HUES48 (cell line): Measurements from ENCODE around the gene C11orf91.
"Not testable (repeated sequence)": the region's sequence is repeated elsewhere in the genome, so short reads cannot be mapped to it uniquely, and the experiment has no call there.

Experiments used
- H3K27ac ChIP-seq: one replicate; pipeline ENCODE4 v1.7.0; 2013; ENCODE audit warnings: low read depth, low read length, inconsistent platforms
- H3K27me3 ChIP-seq: 2 replicates; pipeline ENCODE4 v1.6.1; 2013; ENCODE audit warnings: mild to moderate bottlenecking, low read length; ENCODE audit not compliant: control insufficient read depth, insufficient read depth
- H3K36me3 ChIP-seq: 2 replicates; pipeline ENCODE4 v1.6.1; 2013; ENCODE audit warnings: low read length; ENCODE audit not compliant: control insufficient read depth, insufficient read depth
- H3K4me1 ChIP-seq: 2 replicates; pipeline ENCODE4 v1.6.1; 2013; ENCODE audit warnings: mild to moderate bottlenecking, low read length; ENCODE audit not compliant: control insufficient read depth, insufficient read depth
- H3K4me3 ChIP-seq: 2 replicates; pipeline ENCODE4 v1.5.1; 2013; ENCODE audit warnings: mild to moderate bottlenecking, low read depth, low read length
- H3K9ac ChIP-seq: 2 replicates; pipeline ENCODE4 v1.6.1; 2013; ENCODE audit warnings: mild to moderate bottlenecking, low read depth, low read length, moderate library complexity
- H3K9me3 ChIP-seq: 2 replicates; pipeline ENCODE4 v1.6.1; 2013; ENCODE audit warnings: low read length; ENCODE audit not compliant: control insufficient read depth, insufficient read depth

Gene C11orf91

DNA sequence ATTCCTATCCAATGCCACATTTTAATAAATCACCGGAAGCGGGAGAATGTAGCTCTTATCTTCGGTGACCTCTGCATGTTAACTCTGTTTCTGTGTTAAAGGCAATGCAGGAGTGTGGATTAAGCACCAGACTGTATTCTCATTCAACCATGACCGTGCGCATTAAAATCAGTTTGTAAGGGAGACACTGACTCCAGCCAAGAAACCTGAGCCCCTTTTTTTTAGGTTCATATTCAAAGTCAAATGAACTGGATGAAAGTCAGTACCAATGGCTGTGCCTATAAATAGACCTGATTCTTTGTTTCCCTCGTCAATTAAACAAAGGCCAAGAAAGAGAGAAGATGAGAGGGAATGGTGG is 32.2 kb downstream of the C11orf91 start:
- Histone ChIP-seq H3K9me3 (0 out of 2 replicates have a peak, but pooled peaks cover 3% of the 10 kb centered on the region), H3K36me3 (no peaks in the 10 kb centered on the region), H3K9ac (no peak overlapping the region), H3K4me1 (peaks cover 25% of the 10 kb centered on the region), H3K27me3 (no peaks in the 10 kb centered on the region), H3K27ac (peak overlapping the region; percentile 72), H3K4me3 (0 out of 2 replicates have a peak overlapping the region, but pooled peaks have one; percentile 13)

DNA sequence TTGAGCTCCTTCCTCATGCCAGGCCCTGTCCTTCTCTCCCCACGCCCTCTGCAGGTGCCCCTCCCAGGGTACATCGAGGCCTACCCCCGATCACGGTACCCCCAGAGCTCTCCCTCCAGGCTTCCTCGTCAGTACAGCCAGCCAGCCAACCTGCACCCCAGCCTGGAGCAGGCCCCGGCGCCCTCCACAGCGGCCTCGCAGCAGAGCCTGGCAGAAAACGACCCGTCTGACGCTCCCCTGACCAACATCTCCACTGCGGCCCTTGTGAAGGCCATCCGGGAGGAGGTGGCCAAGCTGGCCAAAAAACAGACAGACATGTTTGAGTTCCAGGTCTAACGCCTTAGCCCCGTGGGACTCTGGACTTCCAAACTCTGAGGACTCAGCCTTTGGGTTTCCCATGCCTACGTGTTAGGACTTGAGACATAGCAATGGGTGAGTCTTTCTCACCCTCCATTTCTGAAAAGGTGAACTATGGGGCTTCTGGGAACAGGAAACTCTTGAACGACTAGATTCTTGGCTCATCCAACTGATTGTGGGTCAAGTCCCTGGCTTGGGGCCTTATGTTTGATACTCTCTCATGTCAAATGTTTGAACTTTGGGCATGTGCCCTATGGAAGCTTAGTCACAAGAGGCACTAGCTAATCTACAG is 32.7 kb downstream of the C11orf91 start:
- Histone ChIP-seq H3K4me3 (no peak overlapping the region), H3K27ac (peak overlapping the region; percentile 36), H3K36me3 (no peaks in the 10 kb centered on the region), H3K9ac (no peak overlapping the region), H3K9me3 (0 out of 2 replicates have a peak, but pooled peaks cover 3% of the 10 kb centered on the region), H3K27me3 (no peaks in the 10 kb centered on the region), H3K4me1 (peaks cover 25% of the 10 kb centered on the region)

DNA sequence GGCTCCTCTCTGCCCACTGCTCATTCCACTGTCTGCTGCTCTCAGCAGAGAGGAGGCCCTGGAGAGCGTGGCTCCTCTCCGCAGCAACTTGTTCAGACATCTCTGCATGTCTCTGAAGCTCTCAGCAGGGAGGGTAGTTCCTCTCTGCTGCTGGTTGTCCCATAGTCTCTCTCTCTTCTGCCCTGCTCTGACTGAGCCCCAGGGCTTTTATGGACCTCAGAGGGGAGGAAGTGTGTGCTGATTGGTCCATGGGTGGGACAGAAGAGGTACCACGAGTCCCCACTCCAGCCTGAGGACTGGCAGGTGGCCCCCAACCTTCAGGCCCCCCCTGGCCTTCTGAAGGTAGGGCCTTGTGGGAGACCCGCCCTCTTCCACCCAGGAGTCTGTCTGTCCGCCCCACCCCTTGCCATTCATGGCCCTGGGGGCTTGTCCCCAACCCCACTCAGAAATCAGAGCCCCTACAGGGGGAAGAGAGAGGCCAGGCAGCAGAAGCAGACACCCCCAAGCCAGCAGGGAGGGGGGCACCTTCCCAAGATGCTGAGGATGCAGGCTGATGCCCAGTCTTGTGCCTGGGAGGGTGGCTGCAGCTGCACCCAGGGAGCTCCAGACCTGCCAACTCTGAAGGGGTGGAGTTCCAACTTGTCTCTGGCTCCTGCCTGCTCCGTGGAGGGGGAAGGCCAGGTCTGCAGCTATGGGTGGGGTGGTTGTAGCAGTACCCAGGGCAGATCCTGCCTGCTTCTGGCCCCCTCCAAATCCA is 35.1 kb downstream of the C11orf91 start:
- H3K4me1 ChIP-seq = peaks cover 37% of the 10 kb centered on the region
- no peak overlapping the region for H3K27ac ChIP-seq
- H3K9me3 ChIP-seq = 0 out of 2 replicates have a peak, but pooled peaks cover 3% of the 10 kb centered on the region
- H3K9ac ChIP-seq = no peak overlapping the region
- no peaks in the 10 kb centered on the region for H3K36me3 ChIP-seq
- H3K27me3 ChIP-seq = no peaks in the 10 kb centered on the region
- no peak overlapping the region for H3K4me3 ChIP-seq

GRCh38 chr11:33664827-33665226 is 35.8 kb downstream of the C11orf91 start:
- H3K9ac ChIP-seq = no peak overlapping the region

DNA sequence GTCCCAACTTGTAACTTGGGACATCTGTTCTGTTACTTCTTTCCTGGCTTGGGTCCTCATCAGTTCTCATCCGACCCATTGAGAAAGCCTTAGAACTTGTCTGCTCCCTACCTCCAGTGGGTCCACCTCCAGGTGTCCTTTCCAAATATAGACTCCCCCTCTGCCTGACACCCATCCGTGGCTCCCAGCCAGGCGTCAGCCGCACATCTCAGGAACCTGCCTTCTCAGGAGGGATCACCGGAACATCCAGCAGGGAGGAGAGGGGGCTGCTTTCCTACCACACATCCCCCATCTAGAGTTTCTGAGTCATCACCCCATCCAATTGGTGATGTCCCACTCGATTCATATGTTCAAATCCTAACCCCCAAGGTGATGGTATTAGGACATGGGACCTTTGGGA is 36.5 kb downstream of the C11orf91 start:
- no peaks in the 10 kb centered on the region for H3K36me3 ChIP-seq
- no peak overlapping the region for H3K9ac ChIP-seq
- 0 out of 2 replicates have a peak, but pooled peaks cover 3% of the 10 kb centered on the region for H3K9me3 ChIP-seq
- no peak overlapping the region for H3K27ac ChIP-seq
- H3K4me1 ChIP-seq = peaks cover 28% of the 10 kb centered on the region
- H3K27me3 ChIP-seq = no peaks in the 10 kb centered on the region
- H3K4me3 ChIP-seq = no peak overlapping the region

More at GRCh38 chr11:33664827-33665226, 35.8 kb downstream of the C11orf91 start:
- Histone ChIP-seq H3K36me3 (no peaks in the 10 kb centered on the region), H3K27ac (no peak overlapping the region), H3K4me3 (no peak overlapping the region), H3K9me3 (0 out of 2 replicates have a peak, but pooled peaks cover 3% of the 10 kb centered on the region), H3K4me1 (peaks cover 33% of the 10 kb centered on the region), H3K27me3 (no peaks in the 10 kb centered on the region)

DNA sequence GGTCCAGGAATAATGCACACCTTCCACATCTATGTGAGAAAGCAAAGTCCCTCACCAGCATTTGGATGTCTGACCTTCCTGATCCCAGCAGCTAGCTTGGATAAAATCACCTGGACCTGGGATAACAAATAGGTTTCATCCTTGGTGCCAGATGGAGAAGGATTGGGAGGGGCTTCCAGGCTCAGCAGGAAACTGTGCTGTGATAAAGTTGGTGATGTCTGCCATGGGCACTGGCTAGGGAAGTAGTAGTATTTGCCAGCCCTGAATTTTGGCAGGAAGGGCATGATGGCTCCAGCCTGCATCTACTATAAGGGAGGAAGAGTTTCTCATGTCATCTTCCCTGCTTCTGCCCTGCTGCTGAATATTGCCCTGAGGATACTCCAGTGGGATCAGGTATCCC is 37.5 kb downstream of the C11orf91 start:
- no peaks in the 10 kb centered on the region for H3K36me3 ChIP-seq
- no peak overlapping the region for H3K4me3 ChIP-seq
- H3K9me3 ChIP-seq = 0 out of 2 replicates have a peak, but pooled peaks cover 3% of the 10 kb centered on the region
- H3K27ac ChIP-seq = no peak overlapping the region
- H3K9ac ChIP-seq = no peak overlapping the region
- H3K4me1 ChIP-seq = peaks cover 17% of the 10 kb centered on the region
- H3K27me3 ChIP-seq = no peaks in the 10 kb centered on the region

DNA sequence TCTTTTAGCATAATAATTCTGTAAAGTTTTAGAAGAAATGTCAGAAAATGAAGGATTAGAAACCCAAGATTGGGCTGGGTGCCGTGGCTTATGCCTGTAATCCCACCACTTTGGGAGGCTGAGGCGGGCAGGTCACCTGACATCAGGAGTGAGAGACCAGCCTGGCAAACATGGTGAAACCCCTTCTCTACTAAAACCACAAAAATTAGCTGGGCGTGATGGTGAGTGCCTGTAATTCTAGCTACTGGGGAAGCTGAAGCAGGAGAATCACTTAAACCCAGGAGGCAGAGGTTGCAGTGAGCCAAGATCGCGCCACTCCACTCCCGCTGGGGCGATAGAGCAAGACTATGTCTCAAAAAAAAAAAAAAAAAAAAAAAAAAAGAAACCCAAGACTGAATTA is 39.1 kb downstream of the C11orf91 start:
- not testable (repeated sequence) for H3K36me3 ChIP-seq, H3K27ac ChIP-seq, H3K9me3 ChIP-seq, H3K4me3 ChIP-seq, H3K9ac ChIP-seq, H3K27me3 ChIP-seq
- peaks cover 16% of the 10 kb centered on the region; the same call in 1 of the 2 replicates for H3K4me1 ChIP-seq

DNA sequence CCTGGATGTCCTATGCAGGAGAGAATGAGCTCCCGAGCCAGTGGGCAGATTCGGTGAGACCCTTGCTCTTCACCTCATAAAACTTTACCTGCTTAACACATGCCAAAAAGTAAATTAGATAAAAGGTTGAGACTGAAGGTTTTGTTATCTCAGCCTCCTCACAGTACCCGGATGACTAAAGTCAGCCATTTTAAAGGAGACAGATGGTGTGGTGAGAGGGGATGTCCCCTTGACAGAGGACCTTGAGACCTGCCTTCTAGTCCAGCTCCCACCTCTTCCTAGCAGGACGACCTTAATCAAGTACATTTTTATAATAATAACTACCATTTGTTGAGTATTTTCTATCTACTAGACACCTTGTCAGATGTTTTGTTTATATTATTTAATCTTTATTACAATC is 39.7 kb downstream of the C11orf91 start:
- H3K4me3 ChIP-seq = no peak overlapping the region
- no peaks in the 10 kb centered on the region for H3K36me3 ChIP-seq
- H3K9ac ChIP-seq = no peak overlapping the region
- peaks cover 16% of the 10 kb centered on the region; the same call in 1 of the 2 replicates for H3K4me1 ChIP-seq
- H3K9me3 ChIP-seq = 0 out of 2 replicates have a peak, but pooled peaks cover 3% of the 10 kb centered on the region
- H3K27ac ChIP-seq = no peak overlapping the region
- no peaks in the 10 kb centered on the region for H3K27me3 ChIP-seq

- Histone ChIP-seq H3K9ac (no peak overlapping the region), H3K4me3 (no peak overlapping the region), H3K27me3 (no peaks in the 10 kb centered on the region), H3K4me1 (peaks cover 16% of the 10 kb centered on the region; the same call in 1 of the 2 replicates), H3K27ac (no peak overlapping the region), H3K36me3 (no peaks in the 10 kb centered on the region), H3K9me3 (no peaks in the 10 kb centered on the region)
Measured at GRCh38 chr11:33659370-33660139, 41.1 kb downstream of the C11orf91 start.

DNA sequence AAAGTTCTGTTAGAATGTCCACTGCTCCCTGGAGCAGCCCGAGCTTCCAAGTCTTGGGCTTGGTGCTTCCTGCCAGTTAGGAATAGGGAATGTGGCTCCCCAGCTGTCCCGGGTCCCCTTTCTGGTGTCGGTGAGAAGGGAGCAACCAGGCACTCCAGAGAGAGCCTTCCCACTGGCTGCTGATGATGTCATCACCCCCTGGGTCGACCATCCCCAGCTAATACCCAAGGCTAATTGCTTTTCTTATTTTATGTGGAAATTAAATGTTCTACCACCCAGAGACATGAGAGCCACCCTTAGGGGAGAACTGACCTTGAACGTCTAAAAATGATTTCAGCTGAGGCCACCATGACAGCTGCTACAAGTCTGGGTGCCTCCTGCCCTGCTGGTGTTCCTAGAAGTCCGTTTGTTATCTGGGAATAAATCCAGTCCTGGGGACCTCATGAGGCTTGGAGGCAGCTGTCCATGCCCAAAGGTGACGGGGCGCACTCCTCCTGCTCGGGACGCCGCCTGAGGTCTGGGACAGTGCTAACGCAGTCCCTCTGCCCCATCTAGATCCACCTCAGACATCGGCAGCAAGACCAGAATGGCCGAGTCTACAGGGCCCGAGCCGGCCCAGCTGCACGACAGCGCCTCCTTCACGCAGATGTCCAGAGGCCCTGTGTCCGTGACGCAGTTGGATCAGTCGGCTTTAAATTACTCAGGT is 42.3 kb downstream of the C11orf91 start:
- no peak overlapping the region for H3K4me3 ChIP-seq
- no peaks in the 10 kb centered on the region for H3K27me3 ChIP-seq
- H3K36me3 ChIP-seq = no peaks in the 10 kb centered on the region
- peaks cover 16% of the 10 kb centered on the region; the same call in 1 of the 2 replicates for H3K4me1 ChIP-seq
- no peaks in the 10 kb centered on the region for H3K9me3 ChIP-seq
- H3K27ac ChIP-seq = no peak overlapping the region
- H3K9ac ChIP-seq = no peak overlapping the region
